HepG2 (cell line): ENCODE measurements around the gene NDC80. TPM values are rescaled to one million over a fixed set of nuclear protein-coding genes. Genes with fewer than 3 reads are reported as not detected.

ENCODE experiments used
- ATAC-seq: fragments of 200-7000 bp; cut with Tn5 transposase; 3 replicates; pipeline ENCODE4 v1.9.1; 2020; ENCODE audit warnings: mild to moderate bottlenecking, moderate library complexity
- BruUV-seq: library from RNA; stranded (reverse); fragments of 400-500 nt; replicated peaks from 2 replicates; lab custom pipeline; 2021; lab: Mats Ljungman, UMichigan
- CTCF ChIA-PET: fragments of 300-600 bp; formaldehyde crosslinking; extraction: SDS; loops from one replicate; lab custom pipeline; 2021; ENCODE audit warnings: low total read pairs, inconsistent platforms, low intra/inter-chr PET ratio; lab: Yijun Ruan, JAX
- POLR2A ChIA-PET: fragments of 350-600 bp; sonication (Branson Sonifier 250); formaldehyde crosslinking; loops from one replicate; lab custom pipeline; 2020; ENCODE audit warnings: antibody characterized with exemption, inconsistent platforms; lab: Yijun Ruan, JAX
- DNase-seq: peaks from one replicate; pipeline ENCODE4 v3.0.0-alpha.2; 2015; ENCODE audit warnings: low spot score
- FAIRE-seq: peaks from 3 replicates; lab custom pipeline; 2011; peaks lifted over from hg19 to GRCh38; lab: Jason Lieb, UNC
- H2AFZ ChIP-seq: one replicate; pipeline ENCODE4 v1.6.1; 2011; ENCODE audit warnings: low read length, inconsistent platforms
- H3K27ac ChIP-seq: fragments of 300-600 bp; 3 replicates; pipeline ENCODE4 v1.8.0; 2011; ENCODE audit warnings: mixed run types, mild to moderate bottlenecking, mixed read lengths, low read length, inconsistent platforms; ENCODE audit not compliant: insufficient read depth; ENCODE audit errors: extremely low read length
- H3K27me3 ChIP-seq, 2 experiments: fragments of 200-600 bp in 1 of 2; 2 replicates in 1 of 2; 3 replicates in 1 of 2; pipeline versions ENCODE4 v1.6.0 to v1.8.0; 2011; ENCODE audit warnings: low read length in 2 of 2, mild to moderate bottlenecking in 2 of 2, moderate library complexity in 2 of 2, inconsistent platforms in 1 of 2; ENCODE audit not compliant: insufficient read depth in 2 of 2, control insufficient read depth in 1 of 2
- H3K36me3 ChIP-seq, 2 experiments: fragments of 200-600 bp in 1 of 2; replicated peaks in 1 of 2; 2 replicates in 1 of 2; 3 replicates in 1 of 2; pipeline versions ENCODE4 v1.5.1 to v1.8.0; 2011; ENCODE audit warnings: low read length in 2 of 2, inconsistent platforms in 1 of 2; ENCODE audit not compliant: insufficient read depth in 2 of 2, control insufficient read depth in 1 of 2
- H3K4me1 ChIP-seq: 2 replicates; pipeline ENCODE4 v1.5.1; 2012; ENCODE audit warnings: low read length, inconsistent platforms; ENCODE audit not compliant: insufficient read depth
- H3K4me2 ChIP-seq: 2 replicates; pipeline ENCODE4 v1.6.0; 2011; ENCODE audit warnings: low read depth, low read length, inconsistent platforms
- H3K4me3 ChIP-seq, 3 experiments: fragments of 200-600 bp in 1 of 3; sonication (generic), shearing (Covaris generic) in 1 of 3; replicated peaks in 1 of 3; 2 replicates each; pipeline ENCODE4 v1.5.1; 2011 to 2016; ENCODE audit warnings: low read length in 3 of 3, inconsistent platforms in 2 of 3, low read depth in 2 of 3, mild to moderate bottlenecking in 2 of 3, control low read depth in 1 of 3, mixed read lengths in 1 of 3; ENCODE audit not compliant: insufficient read depth in 1 of 3
- H3K79me2 ChIP-seq: one replicate; pipeline ENCODE4 v1.6.1; 2011; ENCODE audit warnings: low read length, inconsistent platforms; ENCODE audit not compliant: insufficient read depth
- H3K9ac ChIP-seq: 2 replicates; pipeline ENCODE4 v1.6.0; 2011; ENCODE audit warnings: mild to moderate bottlenecking, low read depth, low read length, inconsistent platforms; ENCODE audit not compliant: insufficient read depth
- H3K9me3 ChIP-seq: 2 replicates; pipeline ENCODE4 v1.5.1; 2012; ENCODE audit warnings: mild to moderate bottlenecking, low read length
- H4K20me1 ChIP-seq: 2 replicates; pipeline ENCODE4 v1.6.0; 2011; ENCODE audit warnings: inconsistent platforms, mild to moderate bottlenecking, low read length, moderate library complexity; ENCODE audit not compliant: insufficient read depth
- CBFB ChIP-seq: sonication (generic); formaldehyde crosslinking; IDR thresholded peaks from 2 replicates; pipeline ENCODE4 v1.4.0; 2020; ENCODE audit warnings: missing genetic modification reagents
- CCDC6 ChIP-seq: sonication (generic); formaldehyde crosslinking; IDR thresholded peaks from 2 replicates; pipeline ENCODE4 v1.8.1; 2022; ENCODE audit warnings: mild to moderate bottlenecking, missing genetic modification reagents, moderate library complexity
- NFE2L1 ChIP-seq: sonication (generic); formaldehyde crosslinking; IDR thresholded peaks from 2 replicates; pipeline ENCODE4 v1.4.0; 2020; ENCODE audit warnings: missing genetic modification reagents, mild to moderate bottlenecking, borderline replicate concordance
- NONO ChIP-seq, 2 experiments: fragments of 450-650 bp in 1 of 2; sonication (generic) in 1 of 2; formaldehyde crosslinking in 1 of 2; IDR thresholded peaks in 1 of 2; conservative IDR thresholded peaks in 1 of 2; 2 replicates each; pipeline versions ENCODE4 v1.6.1 to v1.8.0; 2017 to 2022; ENCODE audit warnings: mild to moderate bottlenecking in 1 of 2, missing genetic modification reagents in 1 of 2, moderate library complexity in 1 of 2
- THYN1 ChIP-seq: sonication (generic); formaldehyde crosslinking; IDR thresholded peaks from 2 replicates; pipeline ENCODE4 v1.8.1; 2023; ENCODE audit warnings: low read depth, mild to moderate bottlenecking, moderate library complexity, missing genetic modification reagents, borderline replicate concordance
- ZNF629 ChIP-seq: sonication (generic); formaldehyde crosslinking; conservative IDR thresholded peaks from 2 replicates; pipeline ENCODE4 v1.5.0; 2020; ENCODE audit warnings: missing genetic modification reagents
- ZNF670 ChIP-seq: sonication (generic); formaldehyde crosslinking; IDR thresholded peaks from 2 replicates; pipeline ENCODE4 v1.8.0; 2022; ENCODE audit warnings: mild to moderate bottlenecking, missing genetic modification reagents, borderline replicate concordance
- WGBS: methylation state at CpG from one replicate; pipeline ENCODE4 v1.1.6; 2017; ENCODE audit warnings: low lambda C conversion rate; 5-methylcytosine and 5-hydroxymethylcytosine counted together
- in situ Hi-C: cut with HindIII; loops from 2 replicates; pipeline ENCODE4 v1.10.0; 2017; ENCODE audit warnings: low pct_unique_long_range_greater_than_20kb; ENCODE audit not compliant: extremely low pct_ligation_motif_present
- intact Hi-C: fragments of 100-400 bp; cut with micrococcal nuclease; formaldehyde crosslinking; loops from one replicate; pipeline ENCODE4 v1.10.0; 2022; ENCODE audit not compliant: unreplicated experiment
- polyA plus RNA-seq, 8 experiments: library from polyadenylated mRNA; depleted of rRNA in 3 of 8; stranded (reverse) in 7 of 8; unstranded in 1 of 8; fragments of >200 nt; fragmentation: Illumina TruSeq in 4 of 8; extraction: Trizol in 4 of 8; gene quantifications; 2 replicates each; pipeline versions ENCODE4 v1.2.1 to v1.2.3, GENCODE V29; 2011 to 2016; ENCODE audit warnings: low read depth in 4 of 8, missing spikeins in 1 of 8, mixed read lengths in 1 of 8; ENCODE audit not compliant: insufficient read depth in 1 of 8
- total RNA-seq, 5 experiments: library from RNA; depleted of rRNA; stranded (reverse); fragments of >200 nt; fragmentation: Illumina TruSeq; extraction: Trizol; gene quantifications; 2 replicates each; pipeline ENCODE4 v1.2.3, GENCODE V29; 2016; ENCODE audit warnings: low read depth in 1 of 5
- TF ChIP-seq, protein P1 (sequence below): sonication (generic); formaldehyde crosslinking; IDR thresholded peaks from 2 replicates; pipeline ENCODE4 v1.4.0; 2020; ENCODE audit warnings: missing genetic modification reagents, borderline replicate concordance
- TF ChIP-seq, protein P2 (sequence below): sonication (generic); formaldehyde crosslinking; IDR thresholded peaks from 2 replicates; pipeline ENCODE4 v1.8.0; 2022; ENCODE audit warnings: low read depth, missing genetic modification reagents

NDC80 gene
- total and polyA plus RNA-seq, 2 of the 13 experiments (the other 11 are each of a cell fraction or from before 2014, with no cell fraction given), result 9.6 to 33.0 TPM

GRCh38 chr18:2653467-2653866 lies 82.1 kb downstream of the NDC80 start:
- BruUV-seq, result no TSS peak
- no peaks in the 10 kb centered on the region; a peak in 1 of 5 replicates for H3K27me3 ChIP-seq
- 89% methylated on average over 4 of the region's 4 CpGs for WGBS
- no peak overlapping the region for H3K4me3 ChIP-seq
- H4K20me1 ChIP-seq, result peaks cover 19% of the 10 kb centered on the region
- no peak overlapping the region for H2AFZ ChIP-seq
- POLR2A ChIA-PET, result no interaction called here
- intact Hi-C loops, result no loop called here
- no peak for DNase-seq
- CTCF ChIA-PET, result no interaction called here
- H3K27ac ChIP-seq, result no peak overlapping the region
- peaks cover 20% of the 10 kb centered on the region for H3K4me1 ChIP-seq
- no peak overlapping the region for H3K4me2 ChIP-seq
- H3K36me3 ChIP-seq, result no peaks in the 10 kb centered on the region; a peak in 1 of 5 replicates
- H3K79me2 ChIP-seq, result peaks cover 26% of the 10 kb centered on the region
- no peak for ATAC-seq
- no peak for FAIRE-seq
- TF ChIP-seq THYN1 (CRISPR knock-in tag), result no peak
- no peak for TF ChIP-seq NFE2L1 (CRISPR knock-in tag)
- TF ChIP-seq, all 625 proteins: peak for 0
- in situ Hi-C loops, result no loop called here
- Histone ChIP-seq H3K9ac (no peak overlapping the region), H3K9me3 (no peaks in the 10 kb centered on the region)

DNA sequence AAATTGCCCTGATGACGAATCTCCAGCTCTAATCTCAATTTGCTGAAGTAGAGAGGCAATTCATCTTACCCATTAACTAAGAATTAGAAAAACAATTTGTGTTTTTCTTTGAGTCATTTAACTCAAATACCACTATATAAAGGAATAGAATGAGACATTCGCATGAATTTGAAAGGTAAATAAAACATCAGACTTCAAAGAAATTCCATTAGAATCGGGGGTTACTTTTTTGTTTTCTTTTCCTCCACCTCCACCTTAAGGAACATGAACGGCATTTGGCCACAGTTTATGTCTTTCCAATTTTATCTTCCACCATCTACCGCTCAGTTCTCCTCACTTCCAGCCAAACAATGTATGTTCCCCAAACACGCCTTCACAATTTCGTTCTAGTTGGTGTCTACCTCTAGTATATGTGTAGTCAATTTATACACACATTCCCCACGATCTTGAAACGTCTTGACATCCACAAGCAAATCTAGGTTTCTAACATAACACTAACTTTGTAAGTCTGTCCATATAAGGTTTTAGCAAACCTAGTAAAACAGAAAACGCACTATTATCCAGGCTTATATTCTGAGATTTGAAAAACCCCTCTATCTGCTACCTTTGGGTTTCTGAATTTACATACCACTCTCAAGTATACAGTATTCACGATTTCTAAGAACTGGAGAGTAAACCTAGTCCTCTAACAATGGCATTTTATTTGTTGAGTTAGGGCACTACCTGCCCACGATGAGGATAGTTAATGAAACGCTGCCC lies 83.0 kb downstream of the NDC80 start:
- no peak overlapping the region for H3K27ac ChIP-seq
- H3K36me3 ChIP-seq, result no peaks in the 10 kb centered on the region; a peak in 2 of 5 replicates
- ATAC-seq (no peak), FAIRE-seq (no peak), DNase-seq (no peak)
- peaks cover 27% of the 10 kb centered on the region for H4K20me1 ChIP-seq
- H3K9ac ChIP-seq, result peak overlapping the region; percentile 93
- H3K4me2 ChIP-seq, result peak overlapping the region; percentile 87
- intact Hi-C loops (loop anchor here (2.0 kb wide), 1 partner anchor 82 kb away; no protein-coding TSS in a partner anchor), in situ Hi-C loops (no loop called here)
- H3K79me2 ChIP-seq, result peaks cover 34% of the 10 kb centered on the region
- WGBS, result 47% methylated on average over 13 of the region's 13 CpGs
- peaks cover 28% of the 10 kb centered on the region for H3K4me1 ChIP-seq
- H3K4me3 ChIP-seq, result peak overlapping the region; percentile 88 to 91 (median 89)
- no peak overlapping the region for H2AFZ ChIP-seq
- no TSS peak for BruUV-seq
- no peaks in the 10 kb centered on the region; a peak in 1 of 5 replicates for H3K27me3 ChIP-seq
- CTCF ChIA-PET, result no interaction called here
- POLR2A ChIA-PET, result interaction anchor here (1.3 to 1.5 kb wide), 2 partner anchors 12 to 17 kb away, joined by 4 to 5 read pairs; no protein-coding TSS in a partner anchor
- no peaks in the 10 kb centered on the region for H3K9me3 ChIP-seq
- no peak for TF ChIP-seq NONO (IDR thresholded peaks at IDR 0.05)
- 0 out of 2 replicates have a peak, but pooled peaks have one; percentile 15 for TF ChIP-seq NONO (CRISPR knock-in tag; conservative IDR thresholded peaks at IDR 0.05)
- TF ChIP-seq, protein P1, sequence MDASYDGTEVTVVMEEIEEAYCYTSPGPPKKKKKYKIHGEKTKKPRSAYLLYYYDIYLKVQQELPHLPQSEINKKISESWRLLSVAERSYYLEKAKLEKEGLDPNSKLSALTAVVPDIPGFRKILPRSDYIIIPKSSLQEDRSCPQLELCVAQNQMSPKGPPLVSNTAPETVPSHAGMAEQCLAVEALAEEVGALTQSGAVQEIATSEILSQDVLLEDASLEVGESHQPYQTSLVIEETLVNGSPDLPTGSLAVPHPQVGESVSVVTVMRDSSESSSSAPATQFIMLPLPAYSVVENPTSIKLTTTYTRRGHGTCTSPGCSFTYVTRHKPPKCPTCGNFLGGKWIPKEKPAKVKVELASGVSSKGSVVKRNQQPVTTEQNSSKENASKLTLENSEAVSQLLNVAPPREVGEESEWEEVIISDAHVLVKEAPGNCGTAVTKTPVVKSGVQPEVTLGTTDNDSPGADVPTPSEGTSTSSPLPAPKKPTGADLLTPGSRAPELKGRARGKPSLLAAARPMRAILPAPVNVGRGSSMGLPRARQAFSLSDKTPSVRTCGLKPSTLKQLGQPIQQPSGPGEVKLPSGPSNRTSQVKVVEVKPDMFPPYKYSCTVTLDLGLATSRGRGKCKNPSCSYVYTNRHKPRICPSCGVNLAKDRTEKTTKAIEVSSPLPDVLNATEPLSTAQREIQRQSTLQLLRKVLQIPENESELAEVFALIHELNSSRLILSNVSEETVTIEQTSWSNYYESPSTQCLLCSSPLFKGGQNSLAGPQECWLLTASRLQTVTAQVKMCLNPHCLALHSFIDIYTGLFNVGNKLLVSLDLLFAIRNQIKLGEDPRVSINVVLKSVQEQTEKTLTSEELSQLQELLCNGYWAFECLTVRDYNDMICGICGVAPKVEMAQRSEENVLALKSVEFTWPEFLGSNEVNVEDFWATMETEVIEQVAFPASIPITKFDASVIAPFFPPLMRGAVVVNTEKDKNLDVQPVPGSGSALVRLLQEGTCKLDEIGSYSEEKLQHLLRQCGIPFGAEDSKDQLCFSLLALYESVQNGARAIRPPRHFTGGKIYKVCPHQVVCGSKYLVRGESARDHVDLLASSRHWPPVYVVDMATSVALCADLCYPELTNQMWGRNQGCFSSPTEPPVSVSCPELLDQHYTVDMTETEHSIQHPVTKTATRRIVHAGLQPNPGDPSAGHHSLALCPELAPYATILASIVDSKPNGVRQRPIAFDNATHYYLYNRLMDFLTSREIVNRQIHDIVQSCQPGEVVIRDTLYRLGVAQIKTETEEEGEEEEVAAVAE (CRISPR knock-in tag), result no peak
- TF ChIP-seq CBFB (CRISPR knock-in tag), result no peak
- TF ChIP-seq ZNF629, result no peak
- TF ChIP-seq CCDC6 (CRISPR knock-in tag), result no peak
- no peak for TF ChIP-seq ZNF670 (CRISPR knock-in tag)
- TF ChIP-seq NFE2L1 (CRISPR knock-in tag), result no peak
- TF ChIP-seq, protein P2, sequence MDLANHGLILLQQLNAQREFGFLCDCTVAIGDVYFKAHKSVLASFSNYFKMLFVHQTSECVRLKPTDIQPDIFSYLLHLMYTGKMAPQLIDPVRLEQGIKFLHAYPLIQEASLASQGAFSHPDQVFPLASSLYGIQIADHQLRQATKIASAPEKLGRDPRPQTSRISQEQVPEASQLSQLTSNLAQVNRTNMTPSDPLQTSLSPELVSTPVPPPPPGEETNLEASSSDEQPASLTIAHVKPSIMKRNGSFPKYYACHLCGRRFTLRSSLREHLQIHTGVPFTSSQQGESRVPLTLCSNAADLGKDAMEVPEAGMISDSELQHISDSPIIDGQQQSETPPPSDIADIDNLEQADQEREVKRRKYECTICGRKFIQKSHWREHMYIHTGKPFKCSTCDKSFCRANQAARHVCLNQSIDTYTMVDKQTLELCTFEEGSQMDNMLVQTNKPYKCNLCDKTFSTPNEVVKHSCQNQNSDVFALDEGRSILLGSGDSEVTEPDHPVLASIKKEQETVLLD, result no peak
